GM18502 (cell line): ENCODE data around the gene TECTA.

Source experiments
- ATAC-seq: cut with Tn5 transposase; IDR thresholded peaks from one replicate; pipeline ENCODE4 v1.9.1; 2021; ENCODE audit warnings: mild to moderate bottlenecking; ENCODE audit not compliant: unreplicated experiment, poor library complexity

The TECTA gene

GRCh38 chr11:121122328-121122727 lies 21.3 kb downstream of the TECTA start:
- ATAC-seq = no peak

DNA sequence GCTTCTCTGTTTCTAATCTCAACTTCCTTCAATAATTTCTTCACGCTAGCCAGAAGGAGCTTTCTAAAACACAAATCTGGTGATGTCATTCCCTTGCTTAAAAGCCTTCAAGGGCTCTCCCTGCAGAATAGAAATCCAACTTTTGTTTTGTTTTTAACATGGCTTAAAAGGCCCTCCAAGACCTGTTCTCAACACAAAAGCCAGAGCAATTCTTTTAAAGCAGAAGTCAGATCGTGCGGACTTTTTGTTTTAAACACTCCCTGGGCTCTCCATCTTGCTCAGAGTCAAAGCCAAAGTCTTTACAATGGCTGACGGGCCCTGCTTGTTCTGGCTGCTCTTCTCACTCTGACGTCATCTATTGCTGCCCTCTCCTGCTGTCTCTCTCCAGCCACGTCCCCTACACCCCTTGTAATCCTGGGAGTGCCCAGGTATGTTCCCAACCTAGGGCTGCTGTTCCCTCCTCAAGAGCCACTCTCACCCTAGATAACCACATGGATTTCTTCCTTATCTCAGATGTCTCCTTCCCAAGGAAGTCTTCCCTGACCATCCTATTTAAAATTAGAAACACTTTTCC lies 22.5 kb downstream of the TECTA start:
- ATAC-seq = no peak

DNA sequence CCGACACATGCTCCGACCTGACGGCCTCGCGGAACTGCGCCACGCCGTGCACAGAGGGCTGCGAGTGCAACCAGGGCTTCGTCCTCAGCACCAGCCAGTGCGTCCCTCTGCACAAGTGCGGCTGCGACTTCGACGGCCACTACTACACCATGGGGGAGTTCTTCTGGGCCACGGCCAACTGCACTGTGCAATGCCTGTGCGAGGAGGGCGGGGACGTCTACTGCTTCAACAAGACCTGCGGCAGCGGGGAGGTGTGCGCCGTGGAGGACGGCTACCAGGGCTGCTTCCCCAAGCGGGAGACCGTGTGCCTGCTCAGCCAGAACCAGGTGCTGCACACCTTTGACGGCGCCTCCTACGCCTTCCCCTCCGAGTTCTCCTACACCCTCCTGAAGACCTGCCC lies 26.8 kb downstream of the TECTA start:
- no peak for ATAC-seq

GRCh38 chr11:121129362-121130340 lies 28.6 kb downstream of the TECTA start:
- no peak for ATAC-seq

DNA sequence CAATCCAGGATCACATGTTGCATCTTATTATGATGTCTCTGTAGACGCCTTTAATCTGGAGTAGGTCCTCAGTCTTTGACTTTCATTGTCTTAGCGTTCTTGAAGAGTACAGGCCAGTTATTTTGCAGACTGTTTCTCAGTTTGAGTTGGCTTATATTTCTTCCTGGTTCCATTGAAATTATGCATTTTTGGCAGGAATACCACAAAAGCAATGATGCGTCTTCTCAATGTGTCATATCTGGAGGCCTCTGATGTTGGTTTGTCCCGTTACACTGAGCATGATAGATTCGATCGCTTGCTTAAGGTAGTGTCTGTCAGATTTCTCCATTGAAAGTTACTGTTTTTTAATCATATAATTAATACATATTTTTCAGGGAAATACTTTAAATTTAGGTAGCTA lies 30.6 kb downstream of the TECTA start:
- ATAC-seq = no peak

DNA sequence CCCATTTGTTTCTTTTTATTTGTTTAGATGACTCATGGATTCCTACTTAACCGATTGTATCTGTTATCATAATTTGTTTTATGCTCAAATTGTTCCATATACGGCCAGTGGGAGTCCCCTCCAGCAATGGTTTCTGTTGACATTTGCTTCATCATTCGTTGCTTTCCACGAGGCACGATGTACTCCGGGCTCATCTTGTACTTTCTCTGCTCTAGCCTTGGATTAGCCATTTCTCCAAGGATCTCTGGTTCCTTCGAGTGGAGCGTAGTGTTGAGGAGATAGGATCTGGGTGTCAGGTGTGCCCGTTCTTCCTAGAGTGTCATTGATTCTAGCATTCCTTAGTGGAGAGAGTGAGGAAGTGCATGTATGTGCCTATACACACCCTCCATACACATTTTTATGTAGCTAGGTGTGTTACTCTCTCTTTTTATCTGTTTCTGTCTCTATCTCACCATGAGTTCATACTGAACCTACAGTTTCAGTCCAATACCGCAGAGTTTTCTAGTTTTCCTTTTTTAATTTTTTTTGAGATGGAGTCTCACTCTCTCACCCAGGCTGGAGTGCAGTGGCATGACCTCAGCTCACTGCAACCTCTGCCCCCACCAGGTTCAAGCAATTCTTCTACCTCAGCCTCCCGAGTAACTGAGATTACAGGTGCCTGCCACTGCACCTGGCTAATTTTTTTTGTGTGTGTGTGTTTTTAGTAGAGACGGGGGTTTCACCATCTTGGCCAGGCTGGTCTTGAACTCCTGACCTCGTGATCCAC lies 31.4 kb downstream of the TECTA start:
- no peak for ATAC-seq

GRCh38 chr11:121134741-121135312 lies 33.8 kb downstream of the TECTA start:
- no peak for ATAC-seq

DNA sequence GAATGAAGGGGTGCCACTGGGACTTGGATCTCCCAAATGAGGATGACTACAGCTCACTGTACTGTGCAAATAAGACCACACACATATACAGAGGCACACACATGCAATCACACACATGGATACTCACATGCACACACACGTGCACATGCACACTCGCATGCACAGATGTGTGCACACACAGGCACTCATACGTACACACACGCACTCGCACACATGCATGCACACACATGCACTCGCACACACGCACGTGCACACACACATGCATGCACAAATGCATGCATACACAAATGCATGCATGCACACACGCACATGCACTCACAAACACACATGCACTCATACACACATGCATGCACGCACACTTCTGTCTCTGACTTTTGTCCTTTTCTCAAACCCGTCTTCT lies 36.0 kb downstream of the TECTA start:
- no peak for ATAC-seq

DNA sequence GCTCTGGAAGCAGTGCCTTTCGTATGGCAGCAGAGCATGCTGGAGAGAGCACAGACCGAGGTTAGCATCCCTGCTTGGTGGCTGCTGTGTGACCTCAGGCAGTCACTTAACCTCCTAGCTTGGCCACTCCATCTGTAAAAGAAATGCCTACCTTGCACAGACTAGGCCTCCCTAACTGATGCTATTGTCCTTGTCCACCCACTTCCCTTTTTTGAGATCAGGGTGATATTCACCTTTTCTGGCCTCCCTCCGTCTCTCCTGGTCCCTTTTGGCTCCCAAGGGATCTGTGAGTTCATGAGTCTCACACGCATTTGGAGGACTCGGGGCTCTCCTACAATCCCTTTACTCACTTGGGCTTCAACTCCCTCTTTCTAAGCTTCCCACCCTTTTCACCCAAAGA lies 37.2 kb downstream of the TECTA start:
- ATAC-seq = no peak

DNA sequence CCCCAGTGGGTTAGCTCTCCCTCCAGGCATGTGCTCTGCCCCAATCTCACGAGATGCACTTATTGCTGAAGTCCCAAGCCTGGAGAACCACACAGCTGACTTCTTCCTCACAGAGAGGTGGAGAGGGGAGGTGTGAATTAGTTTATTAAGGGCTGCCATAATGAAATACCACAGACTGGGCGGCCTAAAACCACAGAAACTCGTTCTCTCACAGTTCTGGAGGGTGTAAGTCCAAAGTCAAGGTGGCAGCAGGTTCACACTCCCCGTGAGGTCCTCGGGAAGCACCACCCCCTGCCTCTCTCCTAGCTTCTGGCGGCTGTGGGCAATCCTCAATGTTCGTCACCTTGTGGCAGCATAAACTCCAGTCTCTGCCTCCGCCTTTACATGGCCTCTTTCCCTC lies 39.3 kb downstream of the TECTA start:
- ATAC-seq = no peak

- ATAC-seq = no peak
Observed at GRCh38 chr11:121141066-121141465, 40.0 kb downstream of the TECTA start.

GRCh38 chr11:121143921-121144320 lies 42.9 kb downstream of the TECTA start:
- no peak for ATAC-seq

- no peak for ATAC-seq
Observed at GRCh38 chr11:121144723-121145122, 43.7 kb downstream of the TECTA start.

DNA sequence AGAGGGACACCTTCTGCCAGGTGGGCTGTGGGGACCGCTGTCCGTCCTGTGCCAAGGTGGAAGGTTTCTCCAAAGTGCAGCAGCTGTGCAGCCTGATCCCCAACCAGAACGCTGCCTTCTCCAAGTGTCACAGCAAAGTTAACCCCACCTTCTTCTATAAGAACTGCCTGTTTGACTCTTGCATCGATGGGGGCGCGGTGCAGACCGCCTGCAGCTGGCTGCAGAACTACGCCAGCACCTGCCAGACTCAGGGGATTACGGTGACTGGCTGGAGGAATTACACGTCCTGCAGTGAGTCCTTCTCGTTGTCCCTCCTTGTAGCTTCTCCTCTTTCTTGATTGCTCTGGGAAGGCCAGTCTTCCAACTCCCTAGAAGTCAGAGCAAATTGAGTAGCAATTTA lies 44.8 kb downstream of the TECTA start:
- no peak for ATAC-seq

GRCh38 chr11:121149116-121149515 lies 48.1 kb downstream of the TECTA start:
- no peak for ATAC-seq

GRCh38 chr11:121151207-121151688 lies 50.2 kb downstream of the TECTA start:
- no peak for ATAC-seq

- ATAC-seq = no peak
Observed at GRCh38 chr11:121152764-121153163, 51.7 kb downstream of the TECTA start.

DNA sequence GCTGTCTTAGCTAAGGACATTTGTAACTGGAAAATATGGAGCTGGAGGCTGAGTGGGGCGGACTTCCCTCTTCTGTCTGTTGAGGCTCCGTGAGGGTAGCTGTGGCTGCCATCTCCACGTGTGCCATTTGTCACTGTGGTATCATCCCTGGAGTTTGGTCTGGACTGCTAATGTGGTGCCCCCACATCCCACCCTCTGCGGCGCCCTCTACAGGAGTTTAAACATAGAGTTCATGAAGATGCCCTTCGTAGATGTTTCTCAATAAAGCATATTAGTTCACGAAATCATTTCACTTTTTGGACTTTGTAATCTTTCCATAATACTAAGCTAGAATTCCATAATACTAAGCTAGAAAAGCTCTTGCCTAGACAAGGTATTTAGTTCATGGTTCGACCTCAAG lies 52.4 kb downstream of the TECTA start:
- ATAC-seq = no peak

GRCh38 chr11:121154486-121155314 lies 53.7 kb downstream of the TECTA start:
- ATAC-seq = no peak

DNA sequence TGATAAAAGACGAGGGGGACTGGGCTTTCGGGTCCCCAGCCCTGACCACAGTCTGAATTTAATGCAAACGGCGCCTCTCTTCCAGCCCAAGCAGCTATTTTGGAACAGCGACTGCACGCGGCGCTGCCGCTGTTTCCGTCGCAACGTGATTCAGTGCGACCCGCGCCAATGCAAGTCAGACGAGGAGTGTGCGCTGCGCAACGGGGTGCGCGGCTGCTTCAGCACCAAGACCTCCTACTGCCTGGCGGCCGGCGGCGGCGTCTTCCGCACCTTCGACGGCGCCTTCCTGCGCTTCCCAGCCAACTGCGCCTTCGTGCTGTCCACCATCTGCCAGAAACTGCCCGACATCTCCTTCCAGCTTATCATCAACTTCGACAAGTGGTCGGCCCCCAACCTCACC lies 56.7 kb downstream of the TECTA start:
- ATAC-seq = no peak
